ENCODE data around the gene ADORA2A. TPM values are rescaled to one million over a fixed set of nuclear protein-coding genes. Genes with fewer than 3 reads are reported as not detected.

The ADORA2A gene
- polyA plus RNA-seq, 10 donors, result 7.1 to 13.1 (median 9.8) TPM

DNA sequence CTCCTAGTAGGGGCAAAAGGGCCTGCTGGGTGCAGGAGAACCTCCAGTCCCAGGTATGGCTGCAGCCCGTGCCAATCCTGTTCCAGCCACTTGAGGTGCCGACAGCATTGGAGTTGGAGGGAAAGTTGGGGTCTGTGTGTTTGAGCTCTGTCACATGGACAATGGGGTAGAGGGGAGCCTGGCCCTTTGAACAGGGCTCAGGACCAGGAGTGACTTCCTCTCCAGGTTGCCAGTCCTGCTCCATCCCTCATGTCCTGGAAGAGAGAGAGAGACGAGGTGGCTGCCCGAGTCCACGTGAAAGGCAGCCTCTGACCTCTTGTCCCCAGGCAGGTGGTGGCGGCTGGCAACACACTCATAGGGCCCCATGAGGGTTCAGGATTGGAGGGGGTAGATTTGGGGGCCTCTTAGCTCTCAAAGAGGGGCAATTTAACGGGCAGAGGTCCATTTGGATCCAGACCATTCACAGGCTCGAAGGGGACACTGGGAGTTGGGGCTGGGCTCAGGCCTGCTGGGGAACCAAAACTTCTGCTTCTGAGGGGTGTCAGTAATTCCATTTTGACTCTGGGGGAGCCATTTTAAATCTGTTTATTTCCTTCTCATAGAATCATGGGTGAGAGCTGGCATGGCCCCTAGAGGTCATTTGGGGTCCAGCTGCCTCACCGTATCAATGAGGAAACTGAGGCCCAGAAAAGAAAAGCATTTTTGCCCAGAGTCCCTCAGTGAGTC is 4.1 kb downstream of the ADORA2A start:
- DNase-seq, result no peak

DNA sequence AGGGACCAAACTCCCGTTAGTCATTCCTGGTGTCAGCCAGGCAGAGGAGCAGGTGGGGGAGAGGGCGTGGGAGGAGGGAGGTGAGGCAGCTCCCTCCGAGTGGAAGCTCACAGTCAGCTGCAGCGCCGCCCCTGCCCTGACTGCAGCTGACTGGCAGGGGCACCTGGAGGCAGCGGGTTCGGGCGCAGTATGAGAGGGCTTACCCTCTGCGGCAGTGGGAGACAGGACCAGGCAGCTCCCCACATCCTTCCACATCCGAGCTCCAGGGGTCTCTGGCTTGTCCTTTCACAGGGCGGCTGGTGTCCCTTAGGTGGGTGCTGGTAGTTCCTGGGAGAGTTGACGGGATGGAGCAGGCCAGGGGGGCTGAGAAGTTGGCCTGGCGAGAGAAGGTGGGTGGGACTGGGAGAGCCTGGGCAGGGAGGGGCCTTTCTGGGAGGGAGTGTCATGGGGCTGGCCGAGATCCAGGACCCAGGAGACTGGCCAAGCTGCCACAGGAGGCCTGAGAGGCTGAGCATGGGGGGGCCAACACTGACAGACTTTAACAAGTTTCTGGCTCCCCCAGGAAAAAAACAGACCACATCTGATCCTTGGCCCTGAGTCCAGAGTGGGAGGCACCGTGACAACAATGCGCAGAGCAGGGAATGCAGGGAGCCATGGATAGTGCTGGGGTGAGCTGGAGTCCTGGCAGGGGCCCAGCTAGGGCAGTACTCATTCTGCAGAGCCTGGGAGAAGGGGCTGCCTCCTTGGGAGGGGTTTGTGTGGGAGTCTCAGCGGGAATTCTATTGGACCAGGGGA is 4.9 kb downstream of the ADORA2A start:
- DNase-seq, result peak in 2 of 3 donors; percentile 72 to 86

DNA sequence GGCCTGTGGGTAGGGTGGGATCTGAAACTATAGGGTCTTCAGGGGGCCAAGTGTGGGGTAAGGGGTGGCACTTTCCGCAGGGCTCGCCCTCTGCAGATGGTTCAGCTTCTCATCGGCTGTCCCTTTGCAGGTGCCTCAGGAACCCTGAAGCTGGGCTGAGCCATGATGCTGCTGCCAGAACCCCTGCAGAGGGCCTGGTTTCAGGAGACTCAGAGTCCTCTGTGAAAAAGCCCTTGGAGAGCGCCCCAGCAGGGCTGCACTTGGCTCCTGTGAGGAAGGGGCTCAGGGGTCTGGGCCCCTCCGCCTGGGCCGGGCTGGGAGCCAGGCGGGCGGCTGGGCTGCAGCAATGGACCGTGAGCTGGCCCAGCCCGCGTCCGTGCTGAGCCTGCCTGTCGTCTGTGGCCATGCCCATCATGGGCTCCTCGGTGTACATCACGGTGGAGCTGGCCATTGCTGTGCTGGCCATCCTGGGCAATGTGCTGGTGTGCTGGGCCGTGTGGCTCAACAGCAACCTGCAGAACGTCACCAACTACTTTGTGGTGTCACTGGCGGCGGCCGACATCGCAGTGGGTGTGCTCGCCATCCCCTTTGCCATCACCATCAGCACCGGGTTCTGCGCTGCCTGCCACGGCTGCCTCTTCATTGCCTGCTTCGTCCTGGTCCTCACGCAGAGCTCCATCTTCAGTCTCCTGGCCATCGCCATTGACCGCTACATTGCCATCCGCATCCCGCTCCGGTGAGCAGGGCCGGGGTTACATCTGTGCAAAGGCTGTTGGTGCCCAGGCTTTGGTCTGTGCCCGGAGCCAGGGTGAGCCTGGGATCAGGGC is 5.8 kb downstream of the ADORA2A start:
- peak in 1 of 3 donors; percentile 45 for DNase-seq

DNA sequence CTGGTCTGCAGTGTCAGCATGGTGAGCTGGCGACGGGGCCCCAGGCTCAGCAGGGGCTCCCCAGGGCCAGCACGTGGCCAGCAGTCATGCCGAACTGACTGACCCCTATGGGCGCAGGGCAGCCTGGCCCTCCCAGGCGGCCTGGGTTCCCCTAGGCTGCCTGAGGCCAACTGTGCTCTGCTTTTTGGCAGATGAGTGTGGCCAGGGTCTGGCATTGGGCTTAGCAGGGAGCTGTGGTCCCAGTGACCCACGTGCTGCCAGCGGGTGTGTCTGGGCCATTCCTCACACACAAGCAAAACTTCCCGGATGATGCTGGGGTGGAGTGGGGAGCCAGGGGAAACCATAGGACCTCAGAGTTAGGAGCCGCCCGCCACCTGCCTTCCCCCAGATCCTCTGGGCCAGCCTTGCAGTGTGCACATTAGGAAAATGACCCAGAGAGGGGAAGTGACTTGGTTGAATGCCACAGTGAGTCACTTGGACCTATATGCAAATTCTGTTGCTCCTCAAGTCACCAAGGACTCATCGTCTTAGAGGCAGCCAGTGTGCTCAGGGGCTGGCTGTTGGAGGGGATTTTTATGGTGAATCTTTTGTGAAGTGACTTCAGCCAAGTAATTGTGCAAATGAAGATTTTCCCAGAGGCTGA is 6.5 kb downstream of the ADORA2A start:
- peak; percentile 61 to 92 (median 82) for DNase-seq

DNA sequence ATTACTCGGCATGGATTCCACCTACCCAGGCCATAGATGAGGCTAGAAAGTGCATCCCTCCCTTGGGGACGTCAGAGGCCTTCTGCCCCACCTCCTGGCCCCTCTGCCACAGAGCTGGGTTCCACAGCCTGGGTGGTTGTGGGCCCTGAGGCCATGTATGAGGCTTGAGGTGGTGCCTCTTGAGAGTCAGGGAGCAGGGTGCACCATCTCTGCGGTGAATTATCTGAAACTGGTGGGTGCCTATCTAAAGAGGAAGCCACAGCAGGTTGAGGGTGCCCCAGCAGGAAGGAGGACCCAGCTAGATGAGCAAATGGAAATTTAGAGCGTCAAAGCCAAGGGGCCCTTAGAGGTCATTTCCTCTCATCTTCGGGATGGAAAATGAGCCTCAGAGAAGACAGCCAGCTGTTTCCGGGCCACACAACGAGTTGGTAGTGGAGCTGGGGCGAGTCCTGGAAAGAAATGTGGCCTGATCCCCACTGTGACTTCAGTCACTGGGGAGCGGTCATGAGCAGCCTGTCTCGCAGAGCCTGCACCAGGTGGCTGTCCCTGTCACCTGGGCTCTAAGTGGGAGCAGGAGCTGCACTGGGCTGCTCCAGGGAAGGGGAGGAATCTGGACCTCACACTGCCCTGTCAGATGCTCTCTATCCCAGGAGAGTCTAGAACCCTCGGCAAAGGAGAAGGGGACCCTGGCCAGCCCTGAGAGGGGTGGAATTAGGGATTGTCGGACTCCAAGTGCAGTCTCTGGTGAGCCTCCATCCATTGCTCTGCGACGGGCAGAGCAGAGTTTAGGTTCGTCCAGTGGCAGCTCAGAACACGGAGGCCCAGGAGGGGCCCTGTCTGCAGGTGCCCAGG is 7.3 kb downstream of the ADORA2A start:
- peak; percentile 79 to 97 (median 92) for DNase-seq

DNA sequence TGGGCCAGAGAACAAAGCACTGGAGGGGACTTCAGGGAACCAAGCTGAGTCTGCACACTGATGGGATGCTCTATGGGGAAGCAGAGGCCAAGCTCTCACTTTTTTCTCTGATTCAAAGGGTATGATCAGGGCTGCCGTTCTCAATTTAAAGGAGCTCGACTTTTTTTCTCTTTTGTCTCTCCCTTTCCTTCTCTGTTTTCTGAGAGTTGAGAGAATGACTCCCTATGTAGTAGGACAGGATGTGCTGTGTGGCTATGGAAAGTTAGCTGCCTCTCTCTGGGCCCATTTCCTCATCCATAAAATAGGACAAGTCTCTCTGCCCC is 7.9 kb downstream of the ADORA2A start:
- no peak for DNase-seq

DNA sequence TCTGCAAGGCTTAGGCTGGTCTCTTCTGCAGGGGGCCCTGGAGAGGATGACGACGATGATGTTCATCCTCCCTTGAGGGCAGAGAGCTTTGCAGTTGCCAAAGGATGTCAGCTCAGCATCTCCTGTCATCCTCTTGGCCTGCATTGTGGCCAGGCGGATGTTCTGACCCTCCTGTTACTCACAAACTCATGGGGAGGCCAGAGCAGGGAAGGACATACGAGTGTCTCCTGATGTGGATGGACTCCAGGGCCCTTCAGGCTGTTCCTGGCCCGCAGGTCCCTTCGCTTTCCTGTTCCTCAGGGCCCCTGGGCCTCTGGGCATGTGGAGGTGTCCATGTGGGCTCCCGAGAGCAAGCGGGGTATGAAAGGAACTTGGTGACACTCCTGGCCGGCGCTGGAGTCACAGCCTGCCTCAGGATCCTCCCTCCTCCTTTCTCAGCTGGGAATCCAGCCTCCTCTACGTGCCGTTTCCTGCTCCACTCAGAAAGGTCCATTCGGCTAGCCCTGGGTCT is 8.5 kb downstream of the ADORA2A start:
- DNase-seq, result peak in 1 of 3 donors; percentile 83

DNA sequence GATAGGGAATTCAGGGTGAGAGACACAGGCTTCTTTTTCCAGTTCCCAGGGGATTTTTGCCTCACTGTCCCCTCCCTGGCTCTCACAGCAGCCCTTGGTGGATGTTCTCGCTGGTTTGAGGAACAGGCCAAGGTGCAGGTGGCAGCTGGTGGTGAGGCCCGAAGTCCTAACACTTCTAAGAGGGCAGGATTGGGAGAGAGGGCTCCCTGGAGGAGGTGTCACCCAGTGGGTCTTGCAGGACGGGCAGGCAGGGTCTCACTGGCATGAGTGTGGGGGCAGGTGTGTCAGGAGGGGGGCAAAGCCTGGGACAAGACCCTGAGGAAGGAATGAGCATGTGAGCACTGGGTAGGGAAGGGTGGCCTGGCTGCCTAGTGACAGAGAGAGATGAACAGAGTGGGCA is 9.2 kb downstream of the ADORA2A start:
- DNase-seq, result no peak

DNA sequence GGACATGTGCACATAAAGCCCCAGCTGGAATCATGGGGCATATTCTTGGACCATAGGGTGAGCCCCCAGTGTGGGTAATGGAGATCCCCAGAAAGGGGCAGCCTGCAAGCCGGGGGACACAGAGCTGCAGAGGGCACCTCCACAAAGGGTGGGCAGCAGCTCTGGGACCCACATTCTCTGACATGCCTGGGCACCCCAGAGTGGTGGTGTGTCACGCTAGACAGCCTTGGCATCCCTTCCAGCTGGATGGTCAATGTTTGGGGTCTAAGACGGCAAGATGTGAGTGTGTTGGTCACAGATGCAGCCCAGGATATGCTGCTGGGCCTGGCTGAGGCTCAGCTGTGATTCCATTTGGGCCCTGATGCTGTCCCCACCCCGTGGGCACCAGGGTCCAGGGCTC is 9.7 kb downstream of the ADORA2A start:
- no peak for DNase-seq

DNA sequence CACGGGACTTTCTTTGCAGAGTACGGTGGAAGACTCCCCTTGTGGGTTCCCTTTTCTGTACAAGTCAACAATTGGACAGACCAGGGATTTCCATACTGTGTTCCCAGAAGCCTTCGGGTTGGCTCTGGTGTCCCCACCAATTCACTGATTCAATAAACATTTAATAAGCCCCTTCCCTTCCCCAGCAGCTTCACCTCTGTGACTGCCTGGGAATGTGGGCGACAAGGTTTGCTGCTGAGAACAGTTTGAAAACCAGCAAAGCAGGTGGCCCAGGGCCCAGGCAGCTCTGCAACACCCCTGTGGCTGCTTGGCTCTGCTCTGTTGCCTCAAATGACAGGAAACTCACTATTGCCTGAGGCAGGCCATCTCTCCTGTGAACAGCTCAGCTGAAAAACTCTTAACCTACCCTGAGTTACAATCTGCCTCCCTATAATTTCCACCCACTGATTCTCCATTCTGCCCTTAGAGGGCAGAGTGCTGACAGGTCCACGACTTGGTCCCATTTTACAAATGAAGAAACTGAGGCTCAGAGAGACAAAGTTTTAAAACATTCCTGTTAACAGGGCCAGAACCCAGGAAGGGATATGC is 10.4 kb downstream of the ADORA2A start:
- DNase-seq, result peak in 1 of 3 donors; percentile 35

DNA sequence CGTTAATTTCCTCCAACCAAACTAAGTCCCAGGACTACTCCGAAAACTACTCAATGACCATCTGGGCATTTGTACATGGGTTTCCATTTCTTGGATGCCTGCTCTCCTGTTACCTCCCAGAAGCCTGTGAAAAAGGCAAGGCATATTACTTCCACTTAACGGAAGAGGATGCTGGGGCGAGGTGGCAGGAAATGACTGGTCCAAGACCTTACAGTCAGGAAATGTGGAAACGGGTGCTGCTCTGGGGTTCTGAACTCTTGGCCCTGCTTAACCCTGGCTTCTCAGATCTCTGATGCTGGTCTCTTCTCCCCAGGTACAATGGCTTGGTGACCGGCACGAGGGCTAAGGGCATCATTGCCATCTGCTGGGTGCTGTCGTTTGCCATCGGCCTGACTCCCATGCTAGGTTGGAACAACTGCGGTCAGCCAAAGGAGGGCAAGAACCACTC is 12.9 kb downstream of the ADORA2A start:
- DNase-seq, result peak in 1 of 3 donors; percentile 12

DNA sequence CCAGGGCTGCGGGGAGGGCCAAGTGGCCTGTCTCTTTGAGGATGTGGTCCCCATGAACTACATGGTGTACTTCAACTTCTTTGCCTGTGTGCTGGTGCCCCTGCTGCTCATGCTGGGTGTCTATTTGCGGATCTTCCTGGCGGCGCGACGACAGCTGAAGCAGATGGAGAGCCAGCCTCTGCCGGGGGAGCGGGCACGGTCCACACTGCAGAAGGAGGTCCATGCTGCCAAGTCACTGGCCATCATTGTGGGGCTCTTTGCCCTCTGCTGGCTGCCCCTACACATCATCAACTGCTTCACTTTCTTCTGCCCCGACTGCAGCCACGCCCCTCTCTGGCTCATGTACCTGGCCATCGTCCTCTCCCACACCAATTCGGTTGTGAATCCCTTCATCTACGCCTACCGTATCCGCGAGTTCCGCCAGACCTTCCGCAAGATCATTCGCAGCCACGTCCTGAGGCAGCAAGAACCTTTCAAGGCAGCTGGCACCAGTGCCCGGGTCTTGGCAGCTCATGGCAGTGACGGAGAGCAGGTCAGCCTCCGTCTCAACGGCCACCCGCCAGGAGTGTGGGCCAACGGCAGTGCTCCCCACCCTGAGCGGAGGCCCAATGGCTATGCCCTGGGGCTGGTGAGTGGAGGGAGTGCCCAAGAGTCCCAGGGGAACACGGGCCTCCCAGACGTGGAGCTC is 13.5 kb downstream of the ADORA2A start:
- peak in 1 of 3 donors; percentile 19 for DNase-seq

DNA sequence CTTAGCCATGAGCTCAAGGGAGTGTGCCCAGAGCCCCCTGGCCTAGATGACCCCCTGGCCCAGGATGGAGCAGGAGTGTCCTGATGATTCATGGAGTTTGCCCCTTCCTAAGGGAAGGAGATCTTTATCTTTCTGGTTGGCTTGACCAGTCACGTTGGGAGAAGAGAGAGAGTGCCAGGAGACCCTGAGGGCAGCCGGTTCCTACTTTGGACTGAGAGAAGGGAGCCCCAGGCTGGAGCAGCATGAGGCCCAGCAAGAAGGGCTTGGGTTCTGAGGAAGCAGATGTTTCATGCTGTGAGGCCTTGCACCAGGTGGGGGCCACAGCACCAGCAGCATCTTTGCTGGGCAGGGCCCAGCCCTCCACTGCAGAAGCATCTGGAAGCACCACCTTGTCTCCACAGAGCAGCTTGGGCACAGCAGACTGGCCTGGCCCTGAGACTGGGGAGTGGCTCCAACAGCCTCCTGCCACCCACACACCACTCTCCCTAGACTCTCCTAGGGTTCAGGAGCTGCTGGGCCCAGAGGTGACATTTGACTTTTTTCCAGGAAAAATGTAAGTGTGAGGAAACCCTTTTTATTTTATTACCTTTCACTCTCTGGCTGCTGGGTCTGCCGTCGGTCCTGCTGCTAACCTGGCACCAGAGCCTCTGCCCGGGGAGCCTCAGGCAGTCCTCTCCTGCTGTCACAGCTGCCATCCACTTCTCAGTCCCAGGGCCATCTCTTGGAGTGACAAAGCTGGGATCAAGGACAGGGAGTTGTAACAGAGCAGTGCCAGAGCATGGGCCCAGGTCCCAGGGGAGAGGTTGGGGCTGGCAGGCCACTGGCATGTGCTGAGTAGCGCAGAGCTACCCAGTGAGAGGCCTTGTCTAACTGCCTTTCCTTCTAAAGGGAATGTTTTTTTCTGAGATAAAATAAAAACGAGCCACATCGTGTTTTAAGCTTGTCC is 14.3 kb downstream of the ADORA2A start:
- DNase-seq, result no peak

DNA sequence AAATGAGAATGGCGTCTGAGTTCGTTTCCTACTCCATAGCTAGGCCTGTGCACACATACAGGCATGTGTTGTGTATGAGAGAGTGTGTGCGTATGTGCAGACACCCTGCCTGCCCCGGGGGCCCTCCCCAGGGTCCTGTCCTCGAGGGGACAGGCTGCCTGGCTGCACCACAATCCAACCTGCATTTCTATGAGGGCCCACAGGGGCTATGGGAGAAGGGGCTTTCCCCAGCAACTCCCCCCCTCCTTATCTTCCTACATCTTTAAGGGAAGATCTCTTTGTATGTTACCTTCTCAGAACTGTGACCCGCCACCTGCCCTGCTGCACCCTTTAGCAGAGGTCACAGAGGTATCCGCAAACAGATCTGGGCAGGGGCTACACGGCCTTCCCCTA is 14.9 kb downstream of the ADORA2A start:
- no peak for DNase-seq

DNA sequence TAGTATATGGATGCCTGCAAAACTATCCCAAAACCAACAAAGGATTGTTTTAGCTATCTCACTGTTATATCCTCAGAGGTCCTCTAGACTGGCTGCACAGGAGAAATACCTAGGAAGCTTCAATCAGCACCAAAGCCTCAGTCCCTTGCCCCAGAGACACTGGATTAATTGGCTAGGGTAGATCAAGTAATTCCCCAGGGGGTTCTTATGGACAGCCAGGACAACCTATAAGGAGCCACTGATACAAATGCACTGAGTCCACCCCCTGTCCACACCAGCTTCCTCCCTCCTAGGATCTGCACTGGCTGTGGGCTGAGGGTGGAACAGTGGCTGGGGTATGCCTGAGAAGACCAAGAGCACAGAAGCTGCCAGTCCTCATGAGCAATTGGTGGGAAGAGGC is 16.3 kb downstream of the ADORA2A start:
- DNase-seq, result no peak

DNA sequence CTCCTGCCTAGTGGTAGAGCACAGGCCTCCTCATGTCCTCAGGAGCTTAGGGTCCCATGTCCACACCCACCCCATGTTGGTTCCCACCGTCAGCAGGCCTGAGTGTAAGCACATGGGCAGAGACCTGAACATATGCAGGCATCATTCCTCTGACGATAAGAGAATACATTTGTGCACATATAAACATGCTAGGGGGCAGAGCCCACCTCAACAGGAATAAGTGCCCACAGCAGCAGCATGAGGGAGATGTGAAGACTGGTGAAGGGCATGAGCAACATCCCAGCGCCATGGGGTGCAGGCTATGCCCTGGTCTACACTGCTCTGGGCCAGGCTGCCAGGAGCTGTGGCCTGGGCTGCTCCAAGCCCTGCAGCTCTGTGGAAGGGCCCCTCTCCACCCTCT is 16.9 kb downstream of the ADORA2A start:
- no peak for DNase-seq

DNA sequence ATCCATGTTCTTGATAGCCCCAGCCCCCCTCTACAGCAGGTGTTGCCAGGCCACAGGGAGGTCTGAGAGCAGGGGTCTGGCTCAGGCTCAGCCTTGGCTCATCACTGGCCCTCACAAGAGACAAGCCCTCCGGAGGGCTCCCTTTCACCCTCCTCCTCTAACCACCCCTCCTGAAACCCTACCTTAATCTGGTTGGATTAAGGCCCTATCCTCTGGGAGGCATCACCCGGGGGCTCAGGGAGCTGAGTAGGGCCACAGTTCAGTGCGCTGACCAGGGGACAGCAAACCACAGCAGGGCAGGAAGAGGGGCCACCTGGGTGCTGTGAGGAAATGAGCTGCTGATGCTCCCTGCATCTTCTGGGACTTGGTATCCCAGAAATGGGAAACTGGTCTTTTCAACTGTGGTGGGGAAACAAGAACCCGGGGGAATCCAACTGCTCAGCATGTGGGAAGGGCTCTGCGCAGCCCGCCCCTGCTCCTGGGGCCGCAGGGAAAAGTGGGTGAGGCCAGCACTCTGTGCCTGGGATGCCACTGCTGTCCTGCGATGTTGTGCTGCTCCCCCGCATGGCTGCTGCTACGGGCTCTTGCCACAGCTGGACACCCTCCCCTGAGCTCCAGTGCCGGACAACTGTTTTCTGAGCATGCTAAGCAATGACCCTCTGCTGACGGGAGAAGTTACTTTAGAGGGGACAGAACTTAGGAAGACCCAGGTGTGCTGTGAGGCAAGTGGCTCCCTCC is 17.5 kb downstream of the ADORA2A start:
- DNase-seq, result peak in 1 of 3 donors; percentile 49

Data from muscle of back (tissue), 11 donors.